Measurements from ENCODE around the gene NAB2. TPM values are rescaled to one million over a fixed set of nuclear protein-coding genes. Genes with fewer than 3 reads are reported as not detected.

Gene NAB2
- total and polyA plus RNA-seq, 8 donors: 28.4 to 52.0 (median 42.8) TPM

DNA sequence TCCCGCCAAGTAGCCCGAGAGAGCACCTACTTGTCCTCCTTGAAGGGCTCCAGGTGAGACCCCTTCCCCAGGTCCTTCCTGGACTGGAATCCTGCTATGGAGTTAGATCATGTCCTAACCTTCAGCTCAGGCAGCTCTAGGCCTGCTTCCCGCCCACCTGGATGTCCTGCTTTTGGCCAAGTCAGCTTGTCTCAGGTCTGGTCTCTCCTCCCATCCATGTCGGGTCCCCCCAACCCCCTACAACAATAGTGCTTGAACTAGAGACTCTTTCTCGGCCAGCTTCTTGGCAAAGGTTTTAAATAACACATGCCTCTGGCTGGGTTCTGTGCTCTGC lies 3.6 kb downstream of the NAB2 start:
- H3K9me3 ChIP-seq: no peaks in the 10 kb centered on the region
- H3K4me3 ChIP-seq: no peak overlapping the region
- DNase-seq (no peak), ATAC-seq (no peak)
- peaks cover 0 to 6% of the 10 kb centered on the region in 2 donors for H3K27me3 ChIP-seq
- intact Hi-C loops (cut with DNase I): no loop called here
- peaks cover 0 to 61% of the 10 kb centered on the region in 2 donors for H3K36me3 ChIP-seq
- TF ChIP-seq, protein P1, sequence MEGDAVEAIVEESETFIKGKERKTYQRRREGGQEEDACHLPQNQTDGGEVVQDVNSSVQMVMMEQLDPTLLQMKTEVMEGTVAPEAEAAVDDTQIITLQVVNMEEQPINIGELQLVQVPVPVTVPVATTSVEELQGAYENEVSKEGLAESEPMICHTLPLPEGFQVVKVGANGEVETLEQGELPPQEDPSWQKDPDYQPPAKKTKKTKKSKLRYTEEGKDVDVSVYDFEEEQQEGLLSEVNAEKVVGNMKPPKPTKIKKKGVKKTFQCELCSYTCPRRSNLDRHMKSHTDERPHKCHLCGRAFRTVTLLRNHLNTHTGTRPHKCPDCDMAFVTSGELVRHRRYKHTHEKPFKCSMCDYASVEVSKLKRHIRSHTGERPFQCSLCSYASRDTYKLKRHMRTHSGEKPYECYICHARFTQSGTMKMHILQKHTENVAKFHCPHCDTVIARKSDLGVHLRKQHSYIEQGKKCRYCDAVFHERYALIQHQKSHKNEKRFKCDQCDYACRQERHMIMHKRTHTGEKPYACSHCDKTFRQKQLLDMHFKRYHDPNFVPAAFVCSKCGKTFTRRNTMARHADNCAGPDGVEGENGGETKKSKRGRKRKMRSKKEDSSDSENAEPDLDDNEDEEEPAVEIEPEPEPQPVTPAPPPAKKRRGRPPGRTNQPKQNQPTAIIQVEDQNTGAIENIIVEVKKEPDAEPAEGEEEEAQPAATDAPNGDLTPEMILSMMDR (IDR thresholded peaks at IDR 0.05): no peak
- peaks cover 28 to 70% of the 10 kb centered on the region in 2 donors for H3K4me1 ChIP-seq
- peak overlapping the region; percentile 13 to 23 for H3K27ac ChIP-seq

DNA sequence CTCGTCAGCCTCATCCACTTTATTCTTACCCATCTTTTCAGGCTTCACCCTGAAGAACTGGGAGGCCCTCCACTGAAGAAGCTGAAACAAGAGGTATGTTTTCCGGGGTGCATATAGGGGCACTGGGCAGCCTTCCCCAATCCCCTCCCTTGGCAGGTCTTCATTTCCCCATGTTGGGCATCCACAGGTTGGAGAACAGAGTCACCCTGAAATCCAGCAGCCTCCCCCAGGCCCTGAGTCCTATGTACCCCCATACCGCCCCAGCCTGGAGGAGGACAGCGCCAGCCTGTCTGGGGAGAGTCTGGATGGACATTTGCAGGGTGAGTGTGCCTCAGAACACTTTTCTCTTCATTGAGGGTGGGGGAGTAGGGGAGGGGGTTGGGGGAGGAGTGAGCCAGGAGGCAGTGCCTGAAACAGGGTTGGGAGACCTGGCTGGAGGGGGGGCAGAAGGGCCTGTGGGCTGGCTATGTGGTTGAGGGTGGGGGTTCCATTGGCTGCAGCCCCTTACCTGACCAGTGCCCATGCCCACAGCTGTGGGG lies 4.0 kb downstream of the NAB2 start:
- Histone ChIP-seq H3K4me1 (peaks cover 28 to 66% of the 10 kb centered on the region in 2 donors), H3K9me3 (no peaks in the 10 kb centered on the region), H3K27ac (peak overlapping the region; percentile 23 to 69), H3K36me3 (peaks cover 0 to 65% of the 10 kb centered on the region in 2 donors), H3K4me3 (no peak overlapping the region), H3K27me3 (peaks cover 0 to 6% of the 10 kb centered on the region in 2 donors)
- TF ChIP-seq, protein P1 (IDR thresholded peaks at IDR 0.05): no peak
- DNase-seq: no peak
- ATAC-seq: no peak
- intact Hi-C loops (cut with DNase I): no loop called here

DNA sequence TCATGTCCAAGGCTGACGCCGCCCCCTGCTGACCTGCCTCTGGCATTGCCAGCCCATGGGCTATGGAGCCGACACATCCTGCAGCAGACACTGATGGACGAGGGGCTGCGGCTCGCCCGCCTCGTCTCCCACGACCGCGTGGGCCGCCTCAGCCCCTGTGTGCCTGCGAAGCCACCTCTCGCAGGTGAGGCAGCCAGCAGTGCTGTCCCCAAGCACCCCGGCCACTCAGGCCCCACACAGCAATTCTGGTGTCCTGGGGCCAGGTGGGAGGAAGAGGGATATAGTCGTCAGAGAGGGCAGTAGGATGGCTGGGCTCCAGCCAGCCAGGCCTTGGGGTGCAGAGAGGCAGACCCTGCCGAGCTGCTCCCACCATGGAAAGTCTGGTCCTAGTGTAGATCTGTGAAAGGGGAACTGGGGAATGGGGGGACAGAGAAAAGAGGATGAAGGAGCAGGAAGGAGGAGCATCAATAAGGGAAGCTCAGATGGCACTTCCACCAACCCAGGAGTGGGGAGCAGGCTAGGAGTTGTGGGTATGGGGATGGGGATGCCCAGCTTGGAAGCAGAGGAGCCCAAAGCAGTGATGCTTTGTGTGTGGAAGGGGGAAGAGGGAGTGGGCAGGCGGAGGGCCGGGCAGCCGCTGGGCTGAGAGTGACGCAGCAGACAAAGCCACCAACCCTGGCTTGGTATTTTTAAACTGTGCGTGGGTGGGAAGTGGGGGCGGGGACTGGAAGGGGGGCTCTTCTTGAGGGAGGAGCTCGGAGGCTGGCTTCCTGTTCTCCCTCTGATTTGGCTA lies 4.7 kb downstream of the NAB2 start:
- Histone ChIP-seq H3K27me3 (peaks cover 0 to 6% of the 10 kb centered on the region in 2 donors), H3K4me3 (no peak overlapping the region), H3K27ac (peak overlapping the region; percentile 58 to 69), H3K4me1 (peaks cover 28 to 61% of the 10 kb centered on the region in 2 donors), H3K36me3 (peaks cover 0 to 72% of the 10 kb centered on the region in 2 donors), H3K9me3 (no peaks in the 10 kb centered on the region)
- intact Hi-C loops (cut with DNase I): no loop called here
- TF ChIP-seq, protein P1 (IDR thresholded peaks at IDR 0.05): peak; percentile 31 to 65
- ATAC-seq (peak; percentile 42), DNase-seq (peak; percentile 38 to 90 (median 76))

GRCh38 chr12:57094208-57095160 lies 5.6 kb downstream of the NAB2 start:
- TF ChIP-seq, protein P1 (IDR thresholded peaks at IDR 0.05): no peak
- peaks cover 28 to 64% of the 10 kb centered on the region in 2 donors for H3K4me1 ChIP-seq
- peaks cover 0 to 4% of the 10 kb centered on the region in 2 donors for H3K27me3 ChIP-seq
- intact Hi-C loops (cut with DNase I): no loop called here
- no peak overlapping the region for H3K4me3 ChIP-seq
- peaks cover 0 to 80% of the 10 kb centered on the region in 2 donors for H3K36me3 ChIP-seq
- peak overlapping the region; percentile 58 to 69 for H3K27ac ChIP-seq
- DNase-seq (no peak), ATAC-seq (no peak)
- H3K9me3 ChIP-seq: no peaks in the 10 kb centered on the region

Measured in left lung (tissue), 10 donors.